ENCODE results near the gene RNGTT.
"Not testable (repeated sequence)": the region's sequence is repeated elsewhere in the genome, so short reads cannot be mapped to it uniquely, and the experiment has no call there.

Gene RNGTT

GRCh38 chr6:88749849-88750248 lies 213.6 kb downstream of the RNGTT start:
- DNase-seq (no peak), ATAC-seq (replicated peaks) (no peak)
- no peak overlapping the region for H3K27ac Mint-ChIP-seq
- peaks cover 22 to 38% of the 10 kb centered on the region in 2 donors for H3K36me3 Mint-ChIP-seq
- no peak overlapping the region for H3K4me3 Mint-ChIP-seq
- peaks cover 0 to under 1% of the 10 kb centered on the region in 2 donors for H3K9me3 Mint-ChIP-seq
- H3K4me1 Mint-ChIP-seq, result peaks cover 0 to 7% of the 10 kb centered on the region in 2 donors
- no peaks in the 10 kb centered on the region for H3K27me3 Mint-ChIP-seq

- no peak for ATAC-seq (replicated peaks)
- H3K9me3 Mint-ChIP-seq, result no peaks in the 10 kb centered on the region
- H3K4me3 Mint-ChIP-seq, result no peak overlapping the region
- H3K4me1 Mint-ChIP-seq, result peaks cover 0 to 7% of the 10 kb centered on the region in 2 donors
- peaks cover 14 to 28% of the 10 kb centered on the region in 2 donors for H3K36me3 Mint-ChIP-seq
- no peak overlapping the region for H3K27ac Mint-ChIP-seq
- H3K27me3 Mint-ChIP-seq, result no peaks in the 10 kb centered on the region
- DNase-seq, result no peak
Measured at GRCh38 chr6:88748141-88748540, 215.3 kb downstream of the RNGTT start.

DNA sequence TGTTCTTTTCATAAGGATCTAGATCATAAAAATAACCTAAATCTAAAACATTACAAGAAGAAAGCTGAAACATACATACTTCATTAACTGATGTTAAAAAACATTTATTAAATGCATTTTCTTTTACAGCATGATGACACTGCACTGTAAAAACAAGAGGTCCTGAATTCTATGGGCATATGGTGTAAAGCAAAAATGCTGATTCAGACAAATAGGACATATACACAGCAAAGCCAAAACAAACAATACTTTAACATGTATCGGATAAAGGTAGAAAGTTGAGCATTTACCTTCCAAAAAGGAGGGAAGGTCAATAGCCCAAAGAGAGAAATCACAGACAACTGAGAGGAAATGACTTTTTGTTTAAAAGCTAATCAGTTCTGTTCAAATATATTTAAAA lies 221.5 kb downstream of the RNGTT start:
- Mint-ChIP-seq H3K4me1 (no peaks in the 10 kb centered on the region), H3K27me3 (no peaks in the 10 kb centered on the region), H3K9me3 (peaks cover 4% of the 10 kb centered on the region in 2 donors), H3K27ac (no peak overlapping the region), H3K36me3 (peaks cover 28 to 45% of the 10 kb centered on the region in 2 donors), H3K4me3 (no peak overlapping the region)
- ATAC-seq (replicated peaks), result no peak
- no peak for DNase-seq

GRCh38 chr6:88741071-88741470 lies 222.3 kb downstream of the RNGTT start:
- Mint-ChIP-seq H3K27ac (no peak overlapping the region), H3K36me3 (peaks cover 30 to 47% of the 10 kb centered on the region in 2 donors), H3K4me3 (no peak overlapping the region), H3K9me3 (peaks cover 4% of the 10 kb centered on the region in 2 donors), H3K4me1 (peaks cover 3 to 4% of the 10 kb centered on the region in 2 donors), H3K27me3 (no peaks in the 10 kb centered on the region)
- DNase-seq (no peak), ATAC-seq (replicated peaks) (no peak)

GRCh38 chr6:88734544-88734943 lies 228.9 kb downstream of the RNGTT start:
- Mint-ChIP-seq H3K27ac (no peak overlapping the region), H3K4me3 (no peak overlapping the region), H3K9me3 (no peaks in the 10 kb centered on the region), H3K27me3 (no peaks in the 10 kb centered on the region), H3K36me3 (peaks cover 37 to 71% of the 10 kb centered on the region in 2 donors), H3K4me1 (peaks cover 6 to 17% of the 10 kb centered on the region in 2 donors)
- no peak for DNase-seq
- no peak for ATAC-seq (replicated peaks)

DNA sequence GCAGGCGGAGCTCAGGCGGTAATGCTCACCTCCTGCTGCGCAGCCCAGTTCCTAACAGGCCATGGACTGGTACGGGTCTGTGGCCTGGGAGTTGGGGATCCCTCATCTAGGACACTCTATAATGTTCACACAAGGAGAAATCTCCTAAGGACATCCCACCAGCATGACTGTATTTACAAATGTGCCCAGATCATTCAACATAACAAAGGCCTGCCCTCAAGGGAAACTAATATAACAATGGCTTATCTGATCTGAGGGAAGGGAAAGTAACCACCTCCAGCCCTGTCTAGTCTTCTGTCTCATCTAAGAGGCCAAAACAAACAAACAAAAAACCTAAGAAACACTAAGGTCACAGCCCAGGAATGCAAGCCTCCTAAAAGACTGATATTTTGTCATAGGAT lies 232.8 kb downstream of the RNGTT start:
- Mint-ChIP-seq H3K36me3 (peaks cover 32 to 61% of the 10 kb centered on the region in 2 donors), H3K27ac (no peak overlapping the region), H3K9me3 (no peaks in the 10 kb centered on the region), H3K4me1 (peaks cover 17 to 29% of the 10 kb centered on the region in 2 donors), H3K4me3 (no peak overlapping the region), H3K27me3 (no peaks in the 10 kb centered on the region)
- no peak for ATAC-seq (replicated peaks)
- DNase-seq, result no peak

- no peak overlapping the region for H3K27ac Mint-ChIP-seq
- no peaks in the 10 kb centered on the region for H3K27me3 Mint-ChIP-seq
- H3K4me3 Mint-ChIP-seq, result no peak overlapping the region
- ATAC-seq (replicated peaks), result no peak
- peaks cover 23 to 40% of the 10 kb centered on the region in 2 donors for H3K4me1 Mint-ChIP-seq
- peaks cover 40 to 58% of the 10 kb centered on the region in 2 donors for H3K36me3 Mint-ChIP-seq
- H3K9me3 Mint-ChIP-seq, result peaks cover 0 to 2% of the 10 kb centered on the region in 2 donors
- no peak for DNase-seq
Measured at GRCh38 chr6:88728756-88729155, 234.7 kb downstream of the RNGTT start.

DNA sequence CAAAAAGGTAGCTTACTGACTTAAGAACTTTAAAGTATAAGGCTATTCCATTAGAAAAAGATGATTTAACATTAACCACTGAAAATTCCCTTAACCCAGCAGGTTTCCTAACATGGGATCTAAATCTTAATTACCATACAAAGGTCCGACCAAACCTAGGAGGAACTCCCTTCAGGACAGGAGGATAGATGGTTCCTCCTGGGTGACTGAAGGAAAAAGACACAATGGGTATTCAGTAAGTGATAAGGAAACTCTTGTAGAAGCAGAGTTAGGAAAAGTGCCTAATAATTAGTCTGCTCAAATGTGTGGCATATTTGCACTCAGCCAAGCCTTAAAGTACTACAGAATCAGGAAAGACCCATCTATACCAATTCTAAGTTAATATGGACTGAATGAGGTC lies 237.0 kb downstream of the RNGTT start:
- DNase-seq; H3K9me3 Mint-ChIP-seq; ATAC-seq (replicated peaks); H3K4me3 Mint-ChIP-seq; H3K27ac Mint-ChIP-seq; H3K27me3 Mint-ChIP-seq: not testable (repeated sequence)
- peaks cover 29 to 48% of the 10 kb centered on the region in 2 donors for H3K36me3 Mint-ChIP-seq
- H3K4me1 Mint-ChIP-seq, result peaks cover 20 to 27% of the 10 kb centered on the region in 2 donors

- DNase-seq (no peak), ATAC-seq (replicated peaks) (no peak)
- Mint-ChIP-seq H3K36me3 (peaks cover 25 to 38% of the 10 kb centered on the region in 2 donors), H3K27me3 (no peaks in the 10 kb centered on the region), H3K4me3 (peak overlapping the region; percentile 12 to 23), H3K27ac (peak overlapping the region; percentile 57), H3K9me3 (peaks cover 0 to 2% of the 10 kb centered on the region in 2 donors), H3K4me1 (peaks cover 20 to 27% of the 10 kb centered on the region in 2 donors)
Measured at GRCh38 chr6:88725111-88725975, 238.1 kb downstream of the RNGTT start.

- peaks cover 20 to 25% of the 10 kb centered on the region in 2 donors for H3K36me3 Mint-ChIP-seq
- DNase-seq (no peak), ATAC-seq (replicated peaks) (no peak)
- no peak overlapping the region for H3K4me3 Mint-ChIP-seq
- H3K27ac Mint-ChIP-seq, result no peak overlapping the region
- H3K9me3 Mint-ChIP-seq, result peaks cover 0 to 4% of the 10 kb centered on the region in 2 donors
- no peaks in the 10 kb centered on the region for H3K27me3 Mint-ChIP-seq
- peaks cover 11 to 20% of the 10 kb centered on the region in 2 donors for H3K4me1 Mint-ChIP-seq
Measured at GRCh38 chr6:88722686-88723085, 240.7 kb downstream of the RNGTT start.

DNA sequence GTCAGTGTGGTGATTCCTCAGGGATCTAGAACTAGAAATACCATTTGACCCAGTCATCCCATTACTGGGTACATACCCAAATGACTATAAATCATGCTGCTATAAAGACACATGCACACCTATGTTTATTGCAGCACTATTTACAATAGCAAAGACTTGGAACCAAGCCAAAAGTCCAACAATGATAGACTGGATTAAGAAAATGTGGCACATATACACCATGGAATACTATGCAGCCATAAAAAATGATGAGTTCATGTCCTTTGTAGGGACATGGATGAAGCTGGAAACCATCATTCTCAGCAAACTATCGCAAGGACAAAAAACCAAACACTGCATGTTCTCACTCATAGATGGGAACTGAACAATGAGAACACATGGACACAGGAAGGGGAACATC lies 247.0 kb downstream of the RNGTT start:
- H3K27ac Mint-ChIP-seq; H3K9me3 Mint-ChIP-seq; ATAC-seq (replicated peaks); H3K27me3 Mint-ChIP-seq; DNase-seq; H3K4me1 Mint-ChIP-seq; H3K4me3 Mint-ChIP-seq: not testable (repeated sequence)
- peaks cover 18 to 25% of the 10 kb centered on the region in 2 donors for H3K36me3 Mint-ChIP-seq

- Mint-ChIP-seq H3K4me1 (peaks cover 0 to 16% of the 10 kb centered on the region in 2 donors), H3K4me3 (no peak overlapping the region), H3K36me3 (peaks cover 9 to 16% of the 10 kb centered on the region in 2 donors), H3K9me3 (peaks cover 0 to 4% of the 10 kb centered on the region in 2 donors), H3K27me3 (no peaks in the 10 kb centered on the region), H3K27ac (no peak overlapping the region)
- ATAC-seq (replicated peaks) (no peak), DNase-seq (no peak)
Measured at GRCh38 chr6:88712243-88712936, 251.0 kb downstream of the RNGTT start.

DNA sequence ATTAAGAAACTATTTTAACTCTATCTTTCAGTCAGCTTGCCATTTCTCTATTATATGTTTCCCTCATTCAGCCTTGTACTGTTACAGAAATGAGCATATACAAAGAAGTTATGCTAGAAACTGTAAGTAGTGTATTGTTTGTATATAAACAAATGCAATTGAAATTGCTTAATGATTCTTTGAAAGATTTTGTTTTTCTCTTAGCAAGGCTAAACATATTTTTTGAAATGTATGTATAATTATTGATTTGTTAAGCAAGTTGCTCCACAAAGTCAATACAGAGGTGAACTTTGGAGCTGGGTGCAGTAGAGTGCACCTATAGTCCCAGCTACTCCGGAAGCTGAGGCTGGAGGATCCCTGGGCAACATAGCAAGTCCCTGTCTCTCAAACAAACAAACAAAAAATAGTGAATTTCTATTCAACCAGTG lies 253.6 kb downstream of the RNGTT start:
- Mint-ChIP-seq H3K27me3 (no peaks in the 10 kb centered on the region), H3K36me3 (peaks cover 3 to 7% of the 10 kb centered on the region in 2 donors), H3K4me1 (peaks cover 4 to 27% of the 10 kb centered on the region in 2 donors), H3K4me3 (no peak overlapping the region), H3K27ac (no peak overlapping the region), H3K9me3 (peaks cover 0 to 4% of the 10 kb centered on the region in 2 donors)
- DNase-seq (no peak), ATAC-seq (replicated peaks) (no peak)

DNA sequence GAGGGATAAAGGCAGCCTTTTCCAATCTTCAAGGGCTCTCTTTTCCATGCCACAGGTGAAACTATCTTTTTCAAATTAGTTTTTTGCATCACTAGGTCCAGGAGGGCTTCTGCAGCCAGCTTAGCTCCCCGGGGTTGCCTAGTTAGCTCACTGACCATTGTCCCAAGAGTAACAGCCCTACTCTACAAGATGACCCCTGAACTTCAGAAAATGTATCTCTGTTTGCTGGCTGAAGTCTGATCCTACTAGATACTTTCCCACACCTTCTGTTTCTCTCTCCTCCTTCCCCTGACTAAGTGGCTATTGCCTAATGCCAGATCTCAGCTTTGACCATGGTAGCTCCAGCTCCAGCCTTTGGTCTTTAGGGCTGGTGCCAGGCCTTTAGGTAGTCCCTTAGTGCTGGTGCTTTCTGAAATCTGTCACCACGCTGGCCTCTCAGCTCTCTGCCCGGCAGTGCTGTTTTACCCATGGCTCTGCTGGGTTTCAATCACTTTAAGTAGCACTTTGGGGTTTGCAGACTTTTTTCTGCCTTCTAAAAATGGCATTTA lies 255.1 kb downstream of the RNGTT start:
- DNase-seq, result no peak
- Mint-ChIP-seq H3K4me3 (no peak overlapping the region), H3K9me3 (peaks cover 0 to under 1% of the 10 kb centered on the region in 2 donors), H3K27me3 (no peaks in the 10 kb centered on the region), H3K4me1 (peaks cover 4 to 27% of the 10 kb centered on the region in 2 donors), H3K36me3 (peaks cover 3 to 8% of the 10 kb centered on the region in 2 donors), H3K27ac (peak overlapping the region; percentile 79)
- ATAC-seq (replicated peaks), result no peak
